MM.1S (cell line): ENCODE results near the gene KIZ.

Experiments
- EZH2 ChIP-seq: fragments of 300-600 bp; sonication (generic); optimal IDR thresholded peaks from 2 replicates; pipeline ENCODE3; 2017; ENCODE audit warnings: low read depth, mild to moderate bottlenecking, antibody characterized with exemption, low read length, mixed read lengths
- EZH2phosphoT487 ChIP-seq: fragments of 300-600 bp; sonication (generic); IDR thresholded peaks from 2 replicates; pipeline ENCODE4 v1.6.1; 2018; ENCODE audit warnings: antibody characterized with exemption, low read length
- TF ChIP-seq, protein P1 (sequence below): fragments of 300-600 bp; sonication (generic); IDR thresholded peaks from 2 replicates; pipeline ENCODE4 v1.5.1; 2016; ENCODE audit warnings: antibody characterized with exemption, low read length, mixed read lengths

DNA sequence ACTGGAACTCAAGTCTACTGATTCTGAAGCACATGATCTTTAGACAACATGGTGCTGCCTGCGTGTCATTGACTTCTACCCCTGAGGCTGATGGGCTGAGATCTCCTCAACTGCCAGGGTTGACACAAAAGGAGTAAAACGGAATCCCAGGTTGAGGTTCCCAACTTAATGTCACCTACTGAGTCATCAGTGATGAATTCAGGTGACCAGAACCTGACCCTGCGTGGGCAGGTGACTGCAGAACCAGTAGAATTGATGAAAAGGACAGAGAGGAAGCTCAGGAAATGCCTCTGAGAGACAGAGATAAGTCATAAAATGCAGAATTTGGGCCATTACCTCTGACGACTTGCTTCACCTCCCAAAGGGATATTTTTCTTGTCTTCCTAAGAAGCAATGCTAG is 7.7 kb upstream of the KIZ start:
- TF ChIP-seq, protein P1, sequence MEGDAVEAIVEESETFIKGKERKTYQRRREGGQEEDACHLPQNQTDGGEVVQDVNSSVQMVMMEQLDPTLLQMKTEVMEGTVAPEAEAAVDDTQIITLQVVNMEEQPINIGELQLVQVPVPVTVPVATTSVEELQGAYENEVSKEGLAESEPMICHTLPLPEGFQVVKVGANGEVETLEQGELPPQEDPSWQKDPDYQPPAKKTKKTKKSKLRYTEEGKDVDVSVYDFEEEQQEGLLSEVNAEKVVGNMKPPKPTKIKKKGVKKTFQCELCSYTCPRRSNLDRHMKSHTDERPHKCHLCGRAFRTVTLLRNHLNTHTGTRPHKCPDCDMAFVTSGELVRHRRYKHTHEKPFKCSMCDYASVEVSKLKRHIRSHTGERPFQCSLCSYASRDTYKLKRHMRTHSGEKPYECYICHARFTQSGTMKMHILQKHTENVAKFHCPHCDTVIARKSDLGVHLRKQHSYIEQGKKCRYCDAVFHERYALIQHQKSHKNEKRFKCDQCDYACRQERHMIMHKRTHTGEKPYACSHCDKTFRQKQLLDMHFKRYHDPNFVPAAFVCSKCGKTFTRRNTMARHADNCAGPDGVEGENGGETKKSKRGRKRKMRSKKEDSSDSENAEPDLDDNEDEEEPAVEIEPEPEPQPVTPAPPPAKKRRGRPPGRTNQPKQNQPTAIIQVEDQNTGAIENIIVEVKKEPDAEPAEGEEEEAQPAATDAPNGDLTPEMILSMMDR = no peak
- TF ChIP-seq EZH2 (no peak), EZH2phosphoT487 (no peak)
